IMR-90 (cell line): ENCODE measurements around the gene ASPHD2. TPM values are rescaled to one million over a fixed set of nuclear protein-coding genes. Genes with fewer than 3 reads are reported as not detected.

Experiments used
- ATAC-seq: fragments of 200-7000 bp; cut with Tn5 transposase; 2 replicates; pipeline ENCODE4 v1.9.1; 2020; ENCODE audit warnings: low read depth, mild to moderate bottlenecking, moderate library complexity
- BruUV-seq: library from RNA; stranded (reverse); fragments of 400-500 nt; replicated peaks from 2 replicates; lab custom pipeline; 2021; lab: Mats Ljungman, UMichigan
- CTCF ChIA-PET: fragments of 300-600 bp; formaldehyde crosslinking; extraction: SDS; loops from one replicate; lab custom pipeline; 2021; ENCODE audit warnings: antibody characterized with exemption; lab: Yijun Ruan, JAX
- POLR2A ChIA-PET: fragments of 300-600 bp; sonication (Branson Sonifier 250); formaldehyde crosslinking; loops from one replicate; lab custom pipeline; 2022; ENCODE audit warnings: antibody characterized with exemption; ENCODE audit not compliant: unreplicated experiment; lab: Charles Lee
- DNase-seq: peaks from one replicate; pipeline ENCODE4 v3.0.0; 2013
- H2AFZ ChIP-seq: replicated peaks from 2 replicates; pipeline ENCODE3; 2013; ENCODE audit warnings: low read length, mild to moderate bottlenecking; ENCODE audit not compliant: poor library complexity
- H2AK5ac ChIP-seq: 2 replicates; pipeline ENCODE4 v1.6.1; 2013; ENCODE audit warnings: low read depth, low read length, inconsistent platforms
- H2AK9ac ChIP-seq: replicated peaks from 2 replicates; pipeline ENCODE3; 2013; ENCODE audit warnings: mild to moderate bottlenecking, low read depth, low read length, moderate library complexity; ENCODE audit not compliant: poor library complexity
- H2BK120ac ChIP-seq: 2 replicates; pipeline ENCODE4 v1.6.1; 2013; ENCODE audit warnings: low read depth, low read length, inconsistent platforms
- H2BK15ac ChIP-seq: 3 replicates; pipeline ENCODE4 v1.6.1; 2013; ENCODE audit warnings: low read depth, low read length, inconsistent platforms
- H2BK20ac ChIP-seq: 2 replicates; pipeline ENCODE4 v1.6.1; 2013; ENCODE audit warnings: low read depth, mild to moderate bottlenecking, inconsistent platforms, low read length, moderate library complexity
- H2BK5ac ChIP-seq: 2 replicates; pipeline ENCODE4 v1.6.1; 2013; ENCODE audit warnings: mild to moderate bottlenecking, low read depth, low read length, inconsistent platforms; ENCODE audit not compliant: poor library complexity, severe bottlenecking
- H3K14ac ChIP-seq: replicated peaks from 2 replicates; pipeline ENCODE4 v1.6.1; 2013; ENCODE audit warnings: low read depth, low read length, inconsistent platforms
- H3K18ac ChIP-seq: 2 replicates; pipeline ENCODE4 v1.6.1; 2013; ENCODE audit warnings: low read depth, low read length, control low read depth
- H3K23ac ChIP-seq: 2 replicates; pipeline ENCODE4 v1.6.1; 2013; ENCODE audit warnings: low read depth, low read length, inconsistent platforms
- H3K27ac ChIP-seq: 2 replicates; pipeline ENCODE4 v1.5.1; 2013; ENCODE audit warnings: mild to moderate bottlenecking, control low read depth, low read length; ENCODE audit not compliant: insufficient read depth
- H3K27me3 ChIP-seq: 2 replicates; pipeline ENCODE4 v1.6.1; 2013; ENCODE audit warnings: low read length; ENCODE audit not compliant: control insufficient read depth, insufficient read depth
- H3K36me3 ChIP-seq: 2 replicates; pipeline ENCODE4 v1.6.1; 2013; ENCODE audit warnings: low read length, mixed read lengths; ENCODE audit not compliant: control insufficient read depth, insufficient read depth
- H3K4ac ChIP-seq: 2 replicates; pipeline ENCODE4 v1.6.1; 2013; ENCODE audit warnings: low read depth, low read length, inconsistent platforms
- H3K4me1 ChIP-seq: 2 replicates; pipeline ENCODE4 v1.6.1; 2013; ENCODE audit warnings: low read length, mixed read lengths; ENCODE audit not compliant: control insufficient read depth, insufficient read depth
- H3K4me2 ChIP-seq: 2 replicates; pipeline ENCODE4 v1.6.1; 2013; ENCODE audit warnings: low read depth, mild to moderate bottlenecking, control low read depth, low read length, moderate library complexity
- H3K4me3 ChIP-seq: 2 replicates; pipeline ENCODE4 v1.5.1; 2013; ENCODE audit warnings: low read depth, mild to moderate bottlenecking, control low read depth, low read length, moderate library complexity; ENCODE audit not compliant: insufficient read depth
- H3K56ac ChIP-seq: 2 replicates; pipeline ENCODE4 v1.6.1; 2013; ENCODE audit warnings: low read length, inconsistent platforms; ENCODE audit not compliant: insufficient read depth; ENCODE audit errors: extremely low read depth
- H3K79me1 ChIP-seq, 2 experiments: 2 replicates each; pipeline ENCODE4 v1.6.1; 2013; ENCODE audit warnings: low read length in 2 of 2, inconsistent platforms in 1 of 2, low read depth in 1 of 2
- H3K9ac ChIP-seq: 2 replicates; pipeline ENCODE4 v1.6.1; 2013; ENCODE audit warnings: low read depth, low read length, control low read depth
- H3K9me1 ChIP-seq: 2 replicates; pipeline ENCODE4 v1.6.1; 2013; ENCODE audit warnings: low read length, inconsistent platforms; ENCODE audit not compliant: insufficient read depth
- H3K9me3 ChIP-seq: 2 replicates; pipeline ENCODE4 v1.6.1; 2013; ENCODE audit warnings: low read length; ENCODE audit not compliant: control insufficient read depth, insufficient read depth
- H4K20me1 ChIP-seq: 2 replicates; pipeline ENCODE4 v1.6.1; 2013; ENCODE audit warnings: low read length, inconsistent platforms; ENCODE audit not compliant: insufficient read depth
- H4K5ac ChIP-seq: 2 replicates; pipeline ENCODE4 v1.6.1; 2013; ENCODE audit warnings: mild to moderate bottlenecking, low read depth, low read length, control low read depth
- H4K8ac ChIP-seq, 2 experiments: 2 replicates each; pipeline ENCODE4 v1.6.1; 2013; ENCODE audit warnings: low read depth in 2 of 2, low read length in 2 of 2, control low read depth in 1 of 2, inconsistent platforms in 1 of 2
- H4K91ac ChIP-seq: 2 replicates; pipeline ENCODE4 v1.6.1; 2013; ENCODE audit warnings: low read depth, low read length, inconsistent platforms; ENCODE audit not compliant: insufficient read depth
- BHLHE40 ChIP-seq: fragments of 150-350 bp; IDR thresholded peaks from 2 replicates; pipeline ENCODE4 v1.6.1; 2016; ENCODE audit warnings: mild to moderate bottlenecking, low read depth, low read length
- MAFK ChIP-seq: IDR thresholded peaks from 2 replicates; pipeline ENCODE4 v1.6.1; 2012; ENCODE audit warnings: low read depth, low read length, improper control_type of control experiment
- WGBS, 2 experiments: methylation state at CpG; one replicate each; pipeline versions ENCODE4 v1.1.5 to v1.1.7; 2013; ENCODE audit warnings: missing lambda C conversion rate in 2 of 2; ENCODE audit not compliant: insufficient read length in 1 of 2; ENCODE audit errors: extremely low coverage in 2 of 2; 5-methylcytosine and 5-hydroxymethylcytosine counted together
- dilution Hi-C: fragments of 300-500 bp; cut with HindIII; formaldehyde crosslinking; loops from one replicate; pipeline ENCODE4 v1.14.3; 2018; ENCODE audit warnings: low sequenced_read_pairs; ENCODE audit not compliant: unreplicated experiment
- in situ Hi-C: fragments of 300-500 bp; cut with MboI; formaldehyde crosslinking; loops from 3 replicates; pipeline ENCODE4 v1.14.3; 2019; ENCODE audit warnings: low sequenced_read_pairs, inconsistent platforms, mixed read lengths
- intact Hi-C: fragments of 100-400 bp; cut with micrococcal nuclease; formaldehyde crosslinking; loops from 2 replicates; pipeline ENCODE4 v1.10.0; 2022
- polyA plus RNA-seq, 3 experiments: library from polyadenylated mRNA; depleted of rRNA; stranded (reverse); fragments of >200 nt; gene quantifications; 2 replicates each; pipeline ENCODE4 v1.2.3, GENCODE V29; 2012; ENCODE audit warnings: low replicate concordance in 1 of 3
- total RNA-seq: library from RNA; depleted of rRNA; stranded (reverse); fragments of >200 nt; gene quantifications from 2 replicates; pipeline ENCODE4 v1.2.3, GENCODE V29; 2012
- TF ChIP-seq, protein P1 (sequence below): fragments of 150-350 bp; IDR thresholded peaks from 2 replicates; pipeline ENCODE4 v1.6.1; 2017; ENCODE audit warnings: mild to moderate bottlenecking, antibody characterized with exemption, low read length, low read depth

ASPHD2 gene
- total and polyA plus RNA-seq, 2 of the 4 experiments (the other 2 are of a cell fraction) = 1.3 to 1.4 TPM

- H3K9me3 ChIP-seq = no peaks in the 10 kb centered on the region
- H3K14ac ChIP-seq = peak overlapping the region; percentile 58; the same call in 1 of the 2 replicates
- BruUV-seq = no TSS peak
- H4K5ac ChIP-seq = peak overlapping the region; percentile 50; the same call in 1 of the 2 replicates
- H4K91ac ChIP-seq = no peak overlapping the region
- peaks cover 9% of the 10 kb centered on the region for H3K4me1 ChIP-seq
- 18% methylated on average over 2 of the region's 6 CpGs; no CpG with 5 or more reads in 1 of the 2 experiments for WGBS, 2 experiments
- in situ Hi-C loops = no loop called here
- no peak overlapping the region for H3K18ac ChIP-seq
- TF ChIP-seq, protein P1, sequence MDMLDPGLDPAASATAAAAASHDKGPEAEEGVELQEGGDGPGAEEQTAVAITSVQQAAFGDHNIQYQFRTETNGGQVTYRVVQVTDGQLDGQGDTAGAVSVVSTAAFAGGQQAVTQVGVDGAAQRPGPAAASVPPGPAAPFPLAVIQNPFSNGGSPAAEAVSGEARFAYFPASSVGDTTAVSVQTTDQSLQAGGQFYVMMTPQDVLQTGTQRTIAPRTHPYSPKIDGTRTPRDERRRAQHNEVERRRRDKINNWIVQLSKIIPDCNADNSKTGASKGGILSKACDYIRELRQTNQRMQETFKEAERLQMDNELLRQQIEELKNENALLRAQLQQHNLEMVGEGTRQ = peak; percentile 82
- TF ChIP-seq MAFK = no peak
- TF ChIP-seq BHLHE40 = peak; percentile 63
- no peak for ATAC-seq
- no peak overlapping the region for H3K23ac ChIP-seq
- H3K4me2 ChIP-seq = peak overlapping the region; percentile 83
- no peak overlapping the region for H3K27ac ChIP-seq
- no peak overlapping the region for H2AK9ac ChIP-seq
- DNase-seq = peak; percentile 31
- H3K9me1 ChIP-seq = no peaks in the 10 kb centered on the region; the same call in 1 of the 2 replicates
- peak overlapping the region; percentile 27; the same call in 1 of the 2 replicates for H2AK5ac ChIP-seq
- peaks cover 24% of the 10 kb centered on the region for H3K36me3 ChIP-seq
- ChIA-PET POLR2A (interaction anchor here (0.7 kb wide), 1 partner anchor 140 kb away, joined by 3 read pairs; no protein-coding TSS in a partner anchor), CTCF (interaction anchor here (1.1 to 2.2 kb wide), 2 partner anchors 9 to 18 kb away, joined by 5 to 7 read pairs; no protein-coding TSS in a partner anchor)
- H2BK5ac ChIP-seq = no peak overlapping the region
- peak overlapping the region; percentile 48; the same call in 1 of the 2 replicates for H3K9ac ChIP-seq
- peaks cover 33 to 68% of the 10 kb centered on the region in 2 experiments for H3K79me1 ChIP-seq
- H2BK120ac ChIP-seq = no peak overlapping the region
- H3K4ac ChIP-seq = peak overlapping the region; percentile 46; the same call in 1 of the 2 replicates
- dilution Hi-C loops = no loop called here
- peak overlapping the region; percentile 48 to 82; a peak in 3 of 4 replicates for H4K8ac ChIP-seq
- no peaks in the 10 kb centered on the region for H3K27me3 ChIP-seq
- no peaks in the 10 kb centered on the region for H4K20me1 ChIP-seq
- H3K56ac ChIP-seq = peak overlapping the region; percentile 76
- no peak overlapping the region for H2BK20ac ChIP-seq
- peak overlapping the region; percentile 80 for H3K4me3 ChIP-seq
- H2BK15ac ChIP-seq = no peak overlapping the region
- no peak overlapping the region for H2AFZ ChIP-seq
- intact Hi-C loops = no loop called here
Measured at GRCh38 chr22:26484360-26484706, 55.3 kb downstream of the ASPHD2 start.
